IMR-90 (cell line): ENCODE measurements around the gene FRMD5. TPM values are rescaled to one million over a fixed set of nuclear protein-coding genes. Genes with fewer than 3 reads are reported as not detected.

ENCODE experiments used
- ATAC-seq: fragments of 200-7000 bp; cut with Tn5 transposase; 2 replicates; pipeline ENCODE4 v1.9.1; 2020; ENCODE audit warnings: low read depth, mild to moderate bottlenecking, moderate library complexity
- BruUV-seq: library from RNA; stranded (reverse); fragments of 400-500 nt; replicated peaks from 2 replicates; lab custom pipeline; 2021; lab: Mats Ljungman, UMichigan
- CTCF ChIA-PET: fragments of 300-600 bp; formaldehyde crosslinking; extraction: SDS; loops from one replicate; lab custom pipeline; 2021; ENCODE audit warnings: antibody characterized with exemption; lab: Yijun Ruan, JAX
- POLR2A ChIA-PET: fragments of 300-600 bp; sonication (Branson Sonifier 250); formaldehyde crosslinking; loops from one replicate; lab custom pipeline; 2022; ENCODE audit warnings: antibody characterized with exemption; ENCODE audit not compliant: unreplicated experiment; lab: Charles Lee
- DNase-seq: peaks from one replicate; pipeline ENCODE4 v3.0.0; 2013
- H2AFZ ChIP-seq: replicated peaks from 2 replicates; pipeline ENCODE3; 2013; ENCODE audit warnings: low read length, mild to moderate bottlenecking; ENCODE audit not compliant: poor library complexity
- H2AK5ac ChIP-seq: 2 replicates; pipeline ENCODE4 v1.6.1; 2013; ENCODE audit warnings: low read depth, low read length, inconsistent platforms
- H2AK9ac ChIP-seq: replicated peaks from 2 replicates; pipeline ENCODE3; 2013; ENCODE audit warnings: mild to moderate bottlenecking, low read depth, low read length, moderate library complexity; ENCODE audit not compliant: poor library complexity
- H2BK120ac ChIP-seq: 2 replicates; pipeline ENCODE4 v1.6.1; 2013; ENCODE audit warnings: low read depth, low read length, inconsistent platforms
- H2BK15ac ChIP-seq: 3 replicates; pipeline ENCODE4 v1.6.1; 2013; ENCODE audit warnings: low read depth, low read length, inconsistent platforms
- H2BK20ac ChIP-seq: 2 replicates; pipeline ENCODE4 v1.6.1; 2013; ENCODE audit warnings: low read depth, mild to moderate bottlenecking, inconsistent platforms, low read length, moderate library complexity
- H2BK5ac ChIP-seq: 2 replicates; pipeline ENCODE4 v1.6.1; 2013; ENCODE audit warnings: mild to moderate bottlenecking, low read depth, low read length, inconsistent platforms; ENCODE audit not compliant: poor library complexity, severe bottlenecking
- H3K14ac ChIP-seq: replicated peaks from 2 replicates; pipeline ENCODE4 v1.6.1; 2013; ENCODE audit warnings: low read depth, low read length, inconsistent platforms
- H3K18ac ChIP-seq: 2 replicates; pipeline ENCODE4 v1.6.1; 2013; ENCODE audit warnings: low read depth, low read length, control low read depth
- H3K23ac ChIP-seq: 2 replicates; pipeline ENCODE4 v1.6.1; 2013; ENCODE audit warnings: low read depth, low read length, inconsistent platforms
- H3K27ac ChIP-seq: 2 replicates; pipeline ENCODE4 v1.5.1; 2013; ENCODE audit warnings: mild to moderate bottlenecking, control low read depth, low read length; ENCODE audit not compliant: insufficient read depth
- H3K27me3 ChIP-seq: 2 replicates; pipeline ENCODE4 v1.6.1; 2013; ENCODE audit warnings: low read length; ENCODE audit not compliant: control insufficient read depth, insufficient read depth
- H3K36me3 ChIP-seq: 2 replicates; pipeline ENCODE4 v1.6.1; 2013; ENCODE audit warnings: low read length, mixed read lengths; ENCODE audit not compliant: control insufficient read depth, insufficient read depth
- H3K4ac ChIP-seq: 2 replicates; pipeline ENCODE4 v1.6.1; 2013; ENCODE audit warnings: low read depth, low read length, inconsistent platforms
- H3K4me1 ChIP-seq: 2 replicates; pipeline ENCODE4 v1.6.1; 2013; ENCODE audit warnings: low read length, mixed read lengths; ENCODE audit not compliant: control insufficient read depth, insufficient read depth
- H3K4me2 ChIP-seq: 2 replicates; pipeline ENCODE4 v1.6.1; 2013; ENCODE audit warnings: low read depth, mild to moderate bottlenecking, control low read depth, low read length, moderate library complexity
- H3K4me3 ChIP-seq: 2 replicates; pipeline ENCODE4 v1.5.1; 2013; ENCODE audit warnings: low read depth, mild to moderate bottlenecking, control low read depth, low read length, moderate library complexity; ENCODE audit not compliant: insufficient read depth
- H3K56ac ChIP-seq: 2 replicates; pipeline ENCODE4 v1.6.1; 2013; ENCODE audit warnings: low read length, inconsistent platforms; ENCODE audit not compliant: insufficient read depth; ENCODE audit errors: extremely low read depth
- H3K79me1 ChIP-seq, 2 experiments: 2 replicates each; pipeline ENCODE4 v1.6.1; 2013; ENCODE audit warnings: low read length in 2 of 2, inconsistent platforms in 1 of 2, low read depth in 1 of 2
- H3K9ac ChIP-seq: 2 replicates; pipeline ENCODE4 v1.6.1; 2013; ENCODE audit warnings: low read depth, low read length, control low read depth
- H3K9me1 ChIP-seq: 2 replicates; pipeline ENCODE4 v1.6.1; 2013; ENCODE audit warnings: low read length, inconsistent platforms; ENCODE audit not compliant: insufficient read depth
- H3K9me3 ChIP-seq: 2 replicates; pipeline ENCODE4 v1.6.1; 2013; ENCODE audit warnings: low read length; ENCODE audit not compliant: control insufficient read depth, insufficient read depth
- H4K20me1 ChIP-seq: 2 replicates; pipeline ENCODE4 v1.6.1; 2013; ENCODE audit warnings: low read length, inconsistent platforms; ENCODE audit not compliant: insufficient read depth
- H4K5ac ChIP-seq: 2 replicates; pipeline ENCODE4 v1.6.1; 2013; ENCODE audit warnings: mild to moderate bottlenecking, low read depth, low read length, control low read depth
- H4K8ac ChIP-seq, 2 experiments: 2 replicates each; pipeline ENCODE4 v1.6.1; 2013; ENCODE audit warnings: low read depth in 2 of 2, low read length in 2 of 2, control low read depth in 1 of 2, inconsistent platforms in 1 of 2
- H4K91ac ChIP-seq: 2 replicates; pipeline ENCODE4 v1.6.1; 2013; ENCODE audit warnings: low read depth, low read length, inconsistent platforms; ENCODE audit not compliant: insufficient read depth
- BHLHE40 ChIP-seq: fragments of 150-350 bp; IDR thresholded peaks from 2 replicates; pipeline ENCODE4 v1.6.1; 2016; ENCODE audit warnings: mild to moderate bottlenecking, low read depth, low read length
- CEBPB ChIP-seq: IDR thresholded peaks from 2 replicates; pipeline ENCODE4 v1.6.1; 2012; ENCODE audit warnings: low read depth, low read length, improper control_type of control experiment
- CHD1 ChIP-seq: IDR thresholded peaks from 2 replicates; pipeline ENCODE4 v1.6.1; 2012; ENCODE audit warnings: low read depth, low read length, improper control_type of control experiment
- CTCF ChIP-seq: conservative IDR thresholded peaks from 2 replicates; pipeline ENCODE4 v1.5.1; 2012; ENCODE audit warnings: mild to moderate bottlenecking, low read depth, low read length, improper control_type of control experiment
- FOS ChIP-seq: fragments of 150-350 bp; IDR thresholded peaks from 2 replicates; pipeline ENCODE4 v1.6.1; 2016; ENCODE audit warnings: low read depth, low read length
- MAFK ChIP-seq: IDR thresholded peaks from 2 replicates; pipeline ENCODE4 v1.6.1; 2012; ENCODE audit warnings: low read depth, low read length, improper control_type of control experiment
- MAZ ChIP-seq: IDR thresholded peaks from 2 replicates; pipeline ENCODE4 v1.6.1; 2012; ENCODE audit warnings: low read depth, mild to moderate bottlenecking, low read length, improper control_type of control experiment, moderate library complexity, borderline replicate concordance
- MXI1 ChIP-seq: IDR thresholded peaks from 2 replicates; pipeline ENCODE4 v1.6.1; 2012; ENCODE audit warnings: low read depth, mild to moderate bottlenecking, low read length, moderate library complexity, borderline replicate concordance
- NFE2L2 ChIP-seq: fragments of 150-350 bp; IDR thresholded peaks from 2 replicates; pipeline ENCODE4 v1.6.1; 2016; ENCODE audit warnings: low read depth, mild to moderate bottlenecking, low read length
- POLR2A ChIP-seq: IDR thresholded peaks from 2 replicates; pipeline ENCODE4 v1.6.1; 2012; ENCODE audit warnings: mild to moderate bottlenecking, low read depth, low read length
- RAD21 ChIP-seq: IDR thresholded peaks from 2 replicates; pipeline ENCODE4 v1.6.1; 2012; ENCODE audit warnings: low read length, improper control_type of control experiment
- RCOR1 ChIP-seq: IDR thresholded peaks from 2 replicates; pipeline ENCODE4 v1.6.1; 2012; ENCODE audit warnings: mild to moderate bottlenecking, low read length, improper control_type of control experiment; ENCODE audit not compliant: insufficient replicate concordance
- RFX5 ChIP-seq: IDR thresholded peaks from 2 replicates; pipeline ENCODE4 v1.8.0; 2012; ENCODE audit warnings: low read depth, mild to moderate bottlenecking, low read length, moderate library complexity
- SMC3 ChIP-seq: fragments of 150-350 bp; IDR thresholded peaks from 2 replicates; pipeline ENCODE4 v1.6.1; 2016; ENCODE audit warnings: low read depth, mild to moderate bottlenecking, antibody characterized with exemption, low read length, moderate library complexity
- WGBS, 2 experiments: methylation state at CpG; one replicate each; pipeline versions ENCODE4 v1.1.5 to v1.1.7; 2013; ENCODE audit warnings: missing lambda C conversion rate in 2 of 2; ENCODE audit not compliant: insufficient read length in 1 of 2; ENCODE audit errors: extremely low coverage in 2 of 2; 5-methylcytosine and 5-hydroxymethylcytosine counted together
- dilution Hi-C: fragments of 300-500 bp; cut with HindIII; formaldehyde crosslinking; loops from one replicate; pipeline ENCODE4 v1.14.3; 2018; ENCODE audit warnings: low sequenced_read_pairs; ENCODE audit not compliant: unreplicated experiment
- in situ Hi-C: fragments of 300-500 bp; cut with MboI; formaldehyde crosslinking; loops from 3 replicates; pipeline ENCODE4 v1.14.3; 2019; ENCODE audit warnings: low sequenced_read_pairs, inconsistent platforms, mixed read lengths
- intact Hi-C: fragments of 100-400 bp; cut with micrococcal nuclease; formaldehyde crosslinking; loops from 2 replicates; pipeline ENCODE4 v1.10.0; 2022
- polyA plus RNA-seq, 3 experiments: library from polyadenylated mRNA; depleted of rRNA; stranded (reverse); fragments of >200 nt; gene quantifications; 2 replicates each; pipeline ENCODE4 v1.2.3, GENCODE V29; 2012; ENCODE audit warnings: low replicate concordance in 1 of 3
- total RNA-seq: library from RNA; depleted of rRNA; stranded (reverse); fragments of >200 nt; gene quantifications from 2 replicates; pipeline ENCODE4 v1.2.3, GENCODE V29; 2012
- TF ChIP-seq, protein P1 (sequence below): fragments of 150-350 bp; IDR thresholded peaks from 2 replicates; pipeline ENCODE4 v1.6.1; 2017; ENCODE audit warnings: mild to moderate bottlenecking, antibody characterized with exemption, low read length, low read depth
- TF ChIP-seq, protein P2 (sequence below): fragments of 150-350 bp; IDR thresholded peaks from 2 replicates; pipeline ENCODE4 v1.6.1; 2016; ENCODE audit warnings: low read depth, mild to moderate bottlenecking, low read length, moderate library complexity, borderline replicate concordance

Gene FRMD5
- total and polyA plus RNA-seq, 2 of the 4 experiments (the other 2 are of a cell fraction) = 4.1 to 5.4 TPM

DNA sequence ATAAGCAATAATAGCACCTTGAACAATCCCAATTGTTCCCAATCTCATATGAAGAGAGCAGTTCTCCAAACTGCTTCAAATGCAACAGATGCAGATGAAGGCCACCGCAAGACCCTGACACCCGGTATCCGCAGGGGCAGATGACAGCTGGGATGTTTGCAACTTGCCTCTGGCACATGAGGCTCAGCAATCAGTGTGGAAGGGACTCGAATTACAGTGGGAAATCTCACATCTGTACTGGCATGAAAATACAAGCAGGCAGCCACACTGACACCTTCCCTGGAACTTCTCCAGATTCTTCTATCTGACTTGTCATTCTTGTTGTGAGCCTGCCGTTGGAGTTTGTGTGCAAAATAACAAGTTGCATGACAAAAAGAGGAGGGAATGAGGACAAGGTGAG, 299.5 kb downstream of the FRMD5 start:
- no peak overlapping the region for H2BK120ac ChIP-seq
- no peak overlapping the region for H2AK5ac ChIP-seq
- H3K4ac ChIP-seq = no peak overlapping the region
- H3K56ac ChIP-seq = no peak overlapping the region
- no CpG with 5 or more reads among the region's 5 CpGs for WGBS, 2 experiments
- H2BK15ac ChIP-seq = no peak overlapping the region
- no peak overlapping the region for H3K27ac ChIP-seq
- no peaks in the 10 kb centered on the region for H3K36me3 ChIP-seq
- H2AFZ ChIP-seq = no peak overlapping the region
- peaks cover 9% of the 10 kb centered on the region; the same call in 1 of the 2 replicates for H3K9me1 ChIP-seq
- no peaks in the 10 kb centered on the region for H3K9me3 ChIP-seq
- no peaks in the 10 kb centered on the region; the same call in 1 of the 2 replicates for H4K20me1 ChIP-seq
- no peak overlapping the region for H3K18ac ChIP-seq
- H3K4me3 ChIP-seq = no peak overlapping the region
- TF ChIP-seq RFX5 (no peak), MAFK (no peak), CEBPB (no peak), FOS (no peak), MXI1 (no peak), RAD21 (no peak), SMC3 (no peak), CHD1 (no peak), MAZ (no peak), RCOR1 (no peak), POLR2A (no peak), CTCF (no peak), BHLHE40 (no peak), NFE2L2 (no peak)
- TF ChIP-seq, protein P1, sequence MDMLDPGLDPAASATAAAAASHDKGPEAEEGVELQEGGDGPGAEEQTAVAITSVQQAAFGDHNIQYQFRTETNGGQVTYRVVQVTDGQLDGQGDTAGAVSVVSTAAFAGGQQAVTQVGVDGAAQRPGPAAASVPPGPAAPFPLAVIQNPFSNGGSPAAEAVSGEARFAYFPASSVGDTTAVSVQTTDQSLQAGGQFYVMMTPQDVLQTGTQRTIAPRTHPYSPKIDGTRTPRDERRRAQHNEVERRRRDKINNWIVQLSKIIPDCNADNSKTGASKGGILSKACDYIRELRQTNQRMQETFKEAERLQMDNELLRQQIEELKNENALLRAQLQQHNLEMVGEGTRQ = no peak
- TF ChIP-seq, protein P2, sequence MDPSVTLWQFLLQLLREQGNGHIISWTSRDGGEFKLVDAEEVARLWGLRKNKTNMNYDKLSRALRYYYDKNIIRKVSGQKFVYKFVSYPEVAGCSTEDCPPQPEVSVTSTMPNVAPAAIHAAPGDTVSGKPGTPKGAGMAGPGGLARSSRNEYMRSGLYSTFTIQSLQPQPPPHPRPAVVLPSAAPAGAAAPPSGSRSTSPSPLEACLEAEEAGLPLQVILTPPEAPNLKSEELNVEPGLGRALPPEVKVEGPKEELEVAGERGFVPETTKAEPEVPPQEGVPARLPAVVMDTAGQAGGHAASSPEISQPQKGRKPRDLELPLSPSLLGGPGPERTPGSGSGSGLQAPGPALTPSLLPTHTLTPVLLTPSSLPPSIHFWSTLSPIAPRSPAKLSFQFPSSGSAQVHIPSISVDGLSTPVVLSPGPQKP = no peak
- BruUV-seq = no TSS peak
- no peaks in the 10 kb centered on the region for H3K27me3 ChIP-seq
- H4K5ac ChIP-seq = no peak overlapping the region
- H2BK20ac ChIP-seq = no peak overlapping the region
- H3K79me1 ChIP-seq = no peaks in the 10 kb centered on the region
- H3K4me2 ChIP-seq = no peak overlapping the region
- H3K9ac ChIP-seq = no peak overlapping the region
- DNase-seq = no peak
- H3K14ac ChIP-seq = no peak overlapping the region
- no peak overlapping the region for H3K23ac ChIP-seq
- no peak overlapping the region for H4K8ac ChIP-seq
- peaks cover 6% of the 10 kb centered on the region; the same call in 1 of the 2 replicates for H3K4me1 ChIP-seq
- H2BK5ac ChIP-seq = no peak overlapping the region
- no peak for ATAC-seq
- POLR2A ChIA-PET = no interaction called here
- intact Hi-C loops = no loop called here
- no peak overlapping the region for H2AK9ac ChIP-seq
- dilution Hi-C loops = no loop called here
- CTCF ChIA-PET = no interaction called here
- in situ Hi-C loops = no loop called here
- no peak overlapping the region for H4K91ac ChIP-seq
